CD1c-positive myeloid dendritic cell (primary cell): ENCODE results near the gene C4B.
"Not testable (repeated sequence)": the region's sequence is repeated elsewhere in the genome, so short reads cannot be mapped to it uniquely, and the experiment has no call there.

Source experiments
- DNase-seq: peaks from one replicate; pipeline ENCODE4 v3.0.0-alpha.2; 2016; ENCODE audit errors: extremely low spot score

C4B gene

DNA sequence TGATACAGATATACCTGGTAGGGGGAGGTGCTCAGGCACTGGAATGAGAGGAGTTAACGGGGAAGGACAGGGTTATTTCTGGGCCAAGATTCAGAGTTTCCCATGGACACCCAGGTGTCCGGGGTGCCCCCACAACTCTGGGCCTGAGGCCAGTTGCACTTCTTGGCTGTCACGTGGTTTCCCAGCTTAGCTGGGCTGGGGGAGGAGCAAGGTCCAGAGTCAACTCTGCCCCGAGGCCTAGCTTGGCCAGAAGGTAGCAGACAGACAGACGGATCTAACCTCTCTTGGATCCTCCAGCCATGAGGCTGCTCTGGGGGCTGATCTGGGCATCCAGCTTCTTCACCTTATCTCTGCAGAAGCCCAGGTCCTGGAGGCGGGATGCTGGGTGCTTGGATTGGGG is at the start of gene C4B:
C4B (plus strand) TSS at position 249 of the 400 bp plus-strand sequence; CDS start at position 300, 51 bp downstream.
- not testable (repeated sequence) for DNase-seq

DNA sequence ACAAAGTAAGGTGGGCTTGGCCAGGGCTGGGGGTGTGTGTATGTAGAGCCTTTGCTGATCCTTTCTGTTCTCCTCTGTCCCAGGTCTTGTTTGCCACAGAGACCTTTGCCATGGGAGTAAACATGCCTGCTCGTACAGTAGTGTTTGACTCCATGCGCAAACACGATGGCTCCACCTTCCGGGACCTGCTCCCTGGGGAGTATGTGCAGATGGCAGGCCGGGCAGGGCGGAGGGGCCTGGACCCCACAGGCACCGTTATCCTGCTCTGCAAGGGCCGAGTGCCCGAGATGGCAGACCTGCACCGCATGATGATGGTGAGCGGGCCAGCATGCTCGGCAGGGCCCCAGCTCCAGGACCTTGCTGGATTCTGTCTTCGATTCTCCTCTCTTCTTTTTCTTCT is 48.9 kb upstream of the C4B start:
- no peak for DNase-seq

DNA sequence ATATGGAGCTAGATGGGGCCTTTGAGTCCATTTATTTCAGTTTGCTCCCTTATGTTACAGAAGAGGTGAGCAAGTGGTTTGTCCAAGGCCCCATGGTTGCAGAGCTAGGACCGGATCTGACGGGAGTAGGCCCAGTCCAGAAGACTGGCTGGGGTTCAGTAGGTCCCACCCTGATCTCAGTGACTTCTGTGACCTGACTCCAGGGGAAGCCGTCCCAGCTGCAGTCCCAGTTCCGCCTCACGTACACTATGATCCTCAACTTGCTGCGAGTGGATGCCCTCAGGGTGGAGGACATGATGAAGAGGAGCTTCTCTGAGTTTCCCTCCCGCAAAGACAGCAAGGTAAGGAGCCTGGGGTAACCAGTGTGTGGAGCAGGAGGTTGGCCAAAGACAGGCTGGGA is 48.1 kb upstream of the C4B start:
- DNase-seq = no peak

DNA sequence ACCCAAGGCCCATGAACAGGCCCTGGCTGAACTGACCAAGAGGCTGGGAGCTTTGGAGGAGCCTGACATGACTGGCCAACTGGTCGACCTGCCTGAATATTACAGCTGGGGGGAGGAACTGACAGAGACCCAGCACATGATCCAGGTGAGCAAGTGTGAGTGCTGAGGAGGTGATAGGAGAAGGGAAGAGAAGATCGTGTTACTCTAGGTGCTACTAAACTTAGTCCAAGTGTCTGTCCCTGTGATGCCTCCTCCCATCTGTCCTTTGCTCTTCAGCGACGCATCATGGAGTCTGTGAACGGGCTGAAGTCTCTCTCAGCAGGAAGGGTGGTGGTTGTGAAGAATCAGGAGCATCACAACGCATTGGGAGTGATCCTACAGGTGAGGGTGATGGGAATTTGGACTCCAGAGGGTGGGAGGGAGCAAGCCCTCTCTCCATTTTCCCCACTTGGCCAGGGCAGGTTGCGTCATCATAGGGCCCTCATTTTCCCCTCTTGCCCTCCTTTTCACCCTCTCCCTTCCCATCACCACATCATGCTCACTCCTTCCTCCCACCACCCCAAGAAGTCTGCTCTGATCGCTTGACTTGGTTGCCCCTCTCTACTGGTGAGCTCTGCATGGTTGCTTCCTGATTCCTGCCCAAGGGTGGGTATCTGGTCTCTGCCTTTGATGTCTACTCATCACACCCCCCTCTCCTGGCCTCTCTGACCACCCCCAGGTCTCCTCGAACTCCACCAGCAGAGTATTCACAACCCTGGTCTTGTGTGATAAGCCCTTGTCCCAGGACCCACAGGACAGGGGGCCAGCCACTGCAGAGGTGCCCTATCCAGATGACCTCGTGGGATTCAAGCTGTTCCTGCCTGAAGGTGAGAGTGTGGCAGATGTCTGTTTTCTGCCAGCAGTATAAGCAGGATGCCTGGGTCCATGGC is 47.3 kb upstream of the C4B start:
- no peak for DNase-seq

DNA sequence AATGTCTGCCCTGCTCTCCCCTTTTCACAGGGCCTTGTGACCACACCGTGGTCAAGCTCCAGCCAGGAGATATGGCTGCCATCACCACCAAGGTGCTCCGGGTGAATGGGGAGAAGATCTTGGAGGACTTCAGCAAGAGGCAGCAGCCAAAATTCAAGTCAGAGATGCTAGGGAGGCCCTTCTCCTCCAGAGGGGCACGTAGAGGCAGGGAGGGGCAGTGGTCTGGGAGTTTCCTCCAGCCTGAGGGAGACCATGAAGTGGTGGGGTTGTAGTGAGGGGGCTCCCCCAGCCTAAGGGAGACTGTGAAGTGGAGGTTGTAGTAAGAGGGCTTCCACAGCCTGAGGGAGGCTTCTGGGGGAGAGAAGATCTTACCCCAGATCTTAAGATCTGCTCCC is 46.7 kb upstream of the C4B start:
- no peak for DNase-seq

DNA sequence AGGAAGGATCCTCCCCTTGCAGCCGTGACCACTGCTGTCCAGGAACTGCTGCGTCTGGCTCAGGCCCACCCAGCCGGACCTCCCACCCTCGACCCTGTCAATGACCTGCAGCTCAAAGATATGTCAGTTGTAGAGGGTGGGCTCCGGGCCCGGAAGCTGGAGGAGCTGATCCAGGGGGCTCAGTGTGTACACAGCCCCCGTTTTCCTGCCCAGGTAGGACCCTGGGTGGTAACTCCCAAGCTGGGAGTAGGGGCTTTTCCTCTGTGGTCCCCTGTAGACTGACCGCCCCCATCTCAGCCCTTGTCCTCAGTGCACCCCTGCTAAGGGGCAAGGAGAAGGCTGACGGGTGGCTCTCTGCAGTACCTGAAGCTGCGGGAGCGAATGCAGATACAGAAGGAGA is 46.3 kb upstream of the C4B start:
- DNase-seq = no peak

DNA sequence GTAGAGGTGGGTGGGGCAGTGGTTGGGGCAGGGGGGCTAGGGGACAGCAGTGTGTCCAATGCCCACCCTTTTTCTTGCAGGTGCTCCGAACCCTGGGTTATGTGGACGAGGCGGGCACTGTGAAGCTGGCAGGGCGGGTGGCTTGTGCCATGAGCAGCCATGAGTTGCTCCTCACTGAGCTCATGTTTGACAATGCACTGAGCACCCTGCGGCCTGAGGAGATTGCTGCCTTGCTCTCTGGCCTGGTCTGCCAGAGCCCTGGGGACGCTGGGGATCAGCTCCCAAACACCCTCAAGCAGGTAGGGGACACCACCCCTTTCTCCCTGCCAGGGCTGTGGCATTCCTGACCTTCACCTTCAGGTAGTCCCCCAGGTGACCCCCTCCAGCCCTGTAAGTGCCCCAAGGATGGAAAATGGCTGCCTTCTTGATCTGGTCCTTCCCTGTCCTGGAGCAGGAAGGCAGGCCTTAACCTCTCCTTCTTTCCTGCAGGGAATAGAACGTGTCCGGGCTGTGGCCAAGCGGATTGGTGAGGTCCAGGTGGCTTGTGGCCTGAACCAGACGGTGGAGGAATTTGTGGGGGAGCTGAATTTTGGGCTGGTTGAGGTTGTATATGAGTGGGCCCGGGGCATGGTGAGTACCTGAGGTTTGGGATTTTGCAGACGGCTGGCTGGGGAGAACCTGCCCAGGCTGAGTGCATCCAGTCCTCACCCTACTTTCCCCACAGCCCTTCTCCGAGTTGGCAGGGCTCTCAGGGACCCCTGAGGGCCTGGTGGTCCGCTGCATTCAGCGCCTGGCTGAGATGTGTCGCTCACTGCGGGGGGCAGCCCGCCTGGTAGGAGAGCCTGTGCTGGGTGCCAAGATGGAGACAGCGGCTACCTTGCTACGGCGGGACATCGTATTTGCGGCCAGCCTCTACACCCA is 45.5 kb upstream of the C4B start:
- no peak for DNase-seq

DNA sequence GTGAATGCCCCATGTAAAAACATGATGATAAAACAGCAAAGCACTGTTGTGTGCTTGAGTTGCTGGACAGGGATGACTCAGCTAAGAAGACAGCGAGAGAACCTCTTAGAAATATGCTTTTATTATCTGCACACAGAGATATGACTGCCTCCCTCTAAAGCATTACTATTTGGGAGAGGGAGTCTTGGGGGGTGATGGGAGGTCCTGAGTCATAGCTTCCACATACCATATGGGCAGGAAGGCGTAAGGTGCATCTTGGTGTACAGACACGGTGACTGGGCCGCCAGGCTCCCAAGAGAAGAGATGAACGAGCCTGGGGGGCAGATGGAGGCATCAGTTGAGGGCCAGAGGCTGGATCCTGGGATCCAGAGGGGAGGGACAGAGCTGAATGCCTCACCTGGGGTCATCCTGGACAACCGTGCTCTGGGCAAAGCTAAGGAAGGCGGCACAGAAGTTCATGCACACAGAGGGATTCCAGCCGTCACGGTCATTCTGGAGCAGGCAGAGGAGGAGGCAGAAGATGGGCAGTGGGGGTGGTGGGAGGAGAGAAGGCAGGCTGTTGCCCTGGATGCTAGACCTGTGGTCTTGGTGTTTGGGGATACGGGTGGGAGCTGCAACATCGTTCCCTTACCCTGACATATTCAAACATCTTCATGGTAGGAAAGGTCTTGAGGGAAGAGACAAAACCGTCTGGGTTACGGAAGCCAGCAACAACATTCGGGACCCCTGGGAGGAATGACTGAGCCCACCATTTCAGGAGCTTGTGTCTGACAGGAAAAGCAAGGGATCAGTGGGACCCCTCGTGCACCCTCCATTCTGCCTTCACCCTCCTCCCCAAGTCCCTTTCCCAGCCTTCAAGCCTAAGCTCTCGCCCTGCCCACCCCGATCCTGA is 44.6 kb upstream of the C4B start:
- no peak for DNase-seq

DNA sequence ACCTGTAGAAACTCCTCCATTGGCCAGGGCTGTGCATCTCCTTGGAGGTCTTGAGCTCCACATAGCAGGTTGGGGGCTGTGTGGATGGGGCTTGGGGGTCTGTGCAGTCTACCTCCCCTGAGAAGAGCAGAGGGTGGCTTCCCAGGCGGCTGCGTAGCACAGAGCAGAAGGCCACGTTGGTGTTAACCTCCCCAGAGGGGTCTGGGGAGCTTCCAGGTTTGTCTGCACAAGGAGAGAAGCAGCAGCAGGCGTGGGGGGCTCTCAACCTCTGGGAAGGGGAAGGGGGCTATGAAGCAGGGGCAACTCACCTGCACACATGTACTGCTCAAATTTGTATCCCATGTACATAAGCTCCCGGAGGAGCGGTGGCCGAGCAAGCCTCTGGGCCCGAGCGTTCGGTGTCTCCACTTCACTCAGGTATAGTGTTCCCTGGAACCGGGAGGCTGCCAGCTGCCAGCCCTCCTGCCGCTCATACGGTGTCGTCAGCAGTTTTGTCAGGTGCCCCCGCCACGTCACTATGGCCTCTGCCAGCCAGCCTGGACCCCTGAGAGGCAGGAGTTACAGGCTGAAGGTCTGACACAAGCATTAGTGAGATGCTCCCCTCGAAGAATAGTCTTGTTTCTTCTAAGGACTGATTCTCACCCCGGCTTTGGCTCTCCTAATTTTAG is 43.9 kb upstream of the C4B start:
- no peak for DNase-seq

DNA sequence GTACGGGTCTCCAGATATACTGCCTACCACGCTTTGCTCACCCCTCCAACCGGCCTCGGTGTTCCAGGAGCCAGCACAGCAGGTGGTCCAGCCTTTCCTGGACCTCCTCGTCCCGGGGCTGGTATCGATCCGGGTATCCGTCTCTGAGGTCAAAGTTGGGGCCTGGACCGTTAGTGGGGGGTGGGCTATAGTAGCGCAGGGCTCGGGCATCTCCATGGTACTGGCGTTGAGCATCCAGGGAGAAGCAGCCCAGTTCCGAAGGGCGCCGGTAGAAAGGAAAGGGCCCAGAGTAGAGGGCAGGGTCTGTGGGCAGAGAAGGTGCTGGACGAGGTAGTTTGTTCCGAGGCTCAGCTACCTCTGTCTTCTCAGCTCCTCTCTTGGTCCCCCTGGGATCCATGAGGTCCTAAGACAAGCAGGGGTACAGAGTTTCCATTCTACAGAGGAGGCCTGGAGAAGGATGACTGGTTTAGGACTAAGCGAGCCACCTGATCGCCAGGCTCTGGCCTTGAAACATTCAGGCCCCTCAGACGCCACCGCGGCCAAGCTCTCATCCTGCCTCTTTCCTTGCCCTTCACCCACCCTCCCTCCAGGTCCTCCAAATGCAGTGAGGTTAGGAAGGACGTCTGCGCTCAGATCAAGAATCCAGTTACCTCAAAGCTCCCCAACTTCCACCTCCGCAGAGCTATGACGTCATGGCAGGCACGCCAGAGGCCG is 43.2 kb upstream of the C4B start:
- no peak for DNase-seq

DNA sequence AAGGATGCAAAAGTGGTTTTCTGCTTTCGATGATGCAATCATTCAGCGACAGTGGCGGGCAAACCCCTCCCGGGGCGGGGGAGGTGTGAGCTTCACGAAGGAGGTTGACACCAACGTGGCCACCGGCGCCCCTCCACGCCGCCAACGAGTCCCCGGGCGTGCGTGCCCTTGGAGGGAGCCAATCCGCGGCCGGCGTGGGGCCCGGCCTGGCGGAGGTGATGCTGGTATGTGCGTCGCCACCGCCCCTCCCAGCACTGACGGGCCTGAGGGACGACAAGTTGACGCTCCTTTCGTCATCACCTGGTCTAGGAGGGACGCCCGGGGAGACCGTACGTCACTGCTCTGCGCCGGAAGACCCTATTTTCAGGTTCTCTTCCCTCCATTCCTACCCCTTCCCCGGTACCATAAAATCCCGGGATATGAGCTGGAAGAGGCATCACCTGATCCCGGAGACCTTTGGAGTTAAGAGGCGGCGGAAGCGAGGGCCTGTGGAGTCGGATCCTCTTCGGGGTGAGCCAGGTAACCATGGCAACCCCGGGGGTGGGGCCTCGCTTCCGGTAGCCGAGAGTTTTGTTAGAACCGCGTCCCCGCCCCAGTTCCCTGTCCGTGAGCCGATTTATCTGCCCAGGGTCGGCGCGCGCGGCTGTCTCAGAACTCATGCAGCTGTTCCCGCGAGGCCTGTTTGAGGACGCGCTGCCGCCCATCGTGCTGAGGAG is 42.4 kb upstream of the C4B start, which contains the start of gene DXO:
DXO (minus strand) TSS at position 146 of the 716 bp plus-strand sequence. CDS start 463 bp downstream, outside the sequence.
- DNase-seq = peak; percentile 98

DNA sequence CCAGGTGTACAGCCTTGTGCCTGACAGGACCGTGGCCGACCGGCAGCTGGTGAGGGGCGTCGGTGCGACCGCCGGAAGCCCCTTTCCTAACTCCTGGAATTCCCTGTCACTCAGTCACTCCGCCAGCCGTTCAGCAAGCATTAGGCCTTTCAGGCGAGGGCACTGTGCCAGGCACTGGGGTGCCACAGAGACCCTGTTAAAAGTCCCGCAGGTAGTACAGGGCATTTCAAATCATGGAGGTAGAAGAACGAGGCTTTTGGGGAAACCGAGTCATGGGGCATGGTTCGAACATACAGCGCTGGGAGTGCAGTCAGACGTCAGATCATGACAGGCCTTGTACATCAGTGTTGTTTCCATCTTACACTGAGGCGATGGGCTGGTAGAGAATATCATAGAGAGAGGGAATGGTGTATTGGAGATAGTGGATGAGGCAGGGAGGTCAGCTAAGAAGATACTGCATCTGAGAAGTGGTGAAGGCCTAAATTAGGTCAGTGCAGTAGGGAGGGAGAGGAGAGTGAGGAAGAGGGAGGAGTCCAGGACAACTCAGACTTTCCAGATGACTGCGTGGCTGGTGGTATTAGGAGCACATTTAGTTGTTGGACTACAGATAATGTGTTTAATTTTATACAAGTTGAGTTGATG is 41.8 kb upstream of the C4B start:
- peak; percentile 11 for DNase-seq

DNA sequence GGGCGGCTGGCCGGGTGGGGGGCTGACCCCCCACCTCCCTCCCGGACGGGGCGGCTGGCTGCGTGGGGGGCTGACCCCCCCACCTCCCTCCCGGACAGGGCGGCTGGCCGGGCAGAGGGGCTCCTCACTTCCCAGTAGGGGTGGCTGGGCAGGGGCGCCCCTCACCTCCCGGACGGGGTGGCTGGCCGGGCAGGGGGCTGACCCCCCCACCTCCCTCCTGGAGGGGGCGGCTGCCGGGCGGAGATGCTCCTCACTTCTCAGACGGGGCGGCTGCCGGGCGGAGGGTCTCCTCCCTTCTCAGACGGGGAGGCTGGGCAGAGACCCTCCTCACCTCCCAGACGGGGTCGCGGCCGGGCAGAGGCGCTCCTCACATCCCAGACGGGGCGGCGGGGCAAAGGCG is 38.5 kb upstream of the C4B start:
- DNase-seq = not testable (repeated sequence)

DNA sequence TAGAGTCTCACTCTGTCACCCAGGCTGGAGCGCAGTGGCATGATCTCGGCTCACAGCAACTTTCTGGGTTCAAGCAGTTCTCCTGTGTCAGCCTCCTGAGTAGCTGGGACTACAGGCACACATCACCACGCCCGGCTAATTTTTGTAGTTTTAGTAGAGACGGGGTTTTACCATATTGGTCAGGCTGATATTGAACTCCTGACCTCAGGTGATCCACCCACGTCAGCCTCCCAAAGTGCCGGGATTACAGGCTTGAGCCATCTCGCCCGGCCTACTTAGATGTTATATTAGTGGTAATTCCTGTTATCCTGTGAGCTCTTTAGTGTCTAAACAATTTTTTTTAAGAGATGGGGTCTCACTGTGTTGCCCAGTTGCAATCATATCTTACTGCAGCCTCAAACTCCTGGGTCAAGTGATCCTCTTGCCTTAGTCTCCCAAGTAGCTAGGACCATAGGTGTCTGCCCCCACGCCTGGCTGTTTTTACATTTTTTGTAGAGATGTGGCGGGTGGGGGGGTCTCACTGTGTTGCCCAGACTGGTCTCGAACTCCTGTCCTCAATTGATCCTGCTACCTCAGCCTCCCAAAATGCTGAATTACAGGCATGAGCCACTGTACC is 36.7 kb upstream of the C4B start:
- no peak for DNase-seq

DNA sequence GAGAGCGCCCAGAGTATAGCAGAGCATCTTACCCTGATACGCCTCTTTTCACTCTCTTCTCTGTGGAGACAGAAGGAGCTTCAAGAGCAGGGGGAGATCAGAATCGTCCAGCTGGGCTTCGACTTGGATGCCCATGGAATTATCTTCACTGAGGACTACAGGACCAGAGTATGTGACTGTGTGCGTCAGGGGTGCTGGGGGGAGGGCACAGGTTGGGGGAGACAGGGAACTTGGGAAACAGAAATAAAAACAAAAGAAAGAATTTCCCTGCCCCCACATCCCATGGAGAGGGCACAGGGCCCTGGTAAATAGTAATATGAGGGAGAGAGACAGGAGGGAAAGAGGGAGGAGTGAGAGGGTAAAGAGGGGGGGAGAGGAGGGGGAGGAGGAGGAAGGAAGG is 35.8 kb upstream of the C4B start:
- no peak for DNase-seq

DNA sequence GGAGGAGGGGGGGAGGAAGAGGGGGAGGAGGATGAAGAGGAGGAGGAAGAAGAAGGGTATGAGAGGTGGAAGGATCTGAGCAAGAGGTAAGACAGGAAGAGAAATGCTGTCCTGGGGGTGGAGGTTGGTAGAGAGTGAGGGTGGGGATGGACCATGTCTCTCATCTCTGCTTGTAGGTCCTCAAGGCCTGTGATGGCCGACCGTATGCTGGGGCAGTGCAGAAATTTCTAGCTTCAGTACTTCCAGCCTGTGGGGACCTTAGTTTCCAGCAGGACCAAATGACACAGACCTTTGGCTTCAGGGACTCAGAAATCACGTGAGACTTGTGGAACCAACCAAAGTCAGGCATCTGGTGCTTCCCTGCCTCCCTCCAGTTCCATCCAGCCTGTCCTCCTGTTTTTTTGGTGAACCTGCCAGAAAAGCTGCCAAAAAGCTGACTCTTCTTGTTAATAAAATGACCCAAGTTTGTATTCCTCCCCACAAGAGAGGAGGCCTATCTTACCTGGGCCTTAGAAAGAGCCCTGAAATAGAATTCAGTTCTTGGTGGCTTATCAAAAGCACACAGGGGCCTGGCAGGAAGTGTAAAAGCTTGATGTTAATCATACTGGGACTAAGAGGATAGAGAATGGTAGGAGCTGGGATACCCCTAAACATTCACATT is 35.2 kb upstream of the C4B start:
- DNase-seq = no peak

DNA sequence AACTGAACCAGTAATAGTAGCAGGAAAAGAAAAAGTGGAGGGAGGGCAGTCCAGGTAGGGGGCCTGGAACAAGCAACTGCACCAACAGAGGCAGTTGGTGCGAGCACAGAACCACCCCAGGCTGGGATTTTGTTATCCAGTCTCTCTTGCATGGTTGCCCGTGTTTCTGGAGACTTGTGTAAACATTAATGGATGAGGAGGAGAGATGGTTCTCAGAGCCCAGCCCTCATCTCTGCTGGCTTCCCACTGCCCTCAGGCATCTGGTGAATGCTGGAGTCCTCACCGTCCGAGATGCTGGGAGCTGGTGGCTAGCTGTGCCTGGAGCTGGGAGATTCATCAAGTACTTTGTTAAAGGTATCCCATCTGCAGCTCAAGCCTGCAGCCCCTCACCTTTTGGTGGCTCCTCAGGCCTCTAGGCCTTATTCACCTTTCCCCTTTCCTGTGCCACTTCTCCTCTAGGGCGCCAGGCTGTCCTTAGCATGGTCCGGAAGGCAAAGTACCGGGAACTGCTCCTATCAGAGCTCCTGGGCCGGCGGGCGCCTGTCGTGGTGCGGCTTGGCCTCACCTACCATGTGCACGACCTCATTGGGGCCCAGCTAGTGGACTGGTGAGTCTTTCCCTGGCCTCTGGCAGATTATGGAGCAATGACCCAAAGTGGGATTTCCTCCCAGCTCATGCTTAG is 34.3 kb upstream of the C4B start:
- DNase-seq = not testable (repeated sequence)
